HepG2 (cell line): ENCODE results near the gene ARID1A. TPM values are rescaled to one million over a fixed set of nuclear protein-coding genes. Genes with fewer than 3 reads are reported as not detected.

Experiments used
- ARNT ChIP-seq: fragments of 450-650 bp; IDR thresholded peaks from 2 replicates; pipeline ENCODE4 v1.6.1; 2017
- CBFB ChIP-seq: sonication (generic); formaldehyde crosslinking; IDR thresholded peaks from 2 replicates; pipeline ENCODE4 v1.4.0; 2020; ENCODE audit warnings: missing genetic modification reagents
- EEA1 ChIP-seq: sonication (generic); formaldehyde crosslinking; IDR thresholded peaks from 2 replicates; pipeline ENCODE4 v1.5.1; 2020; ENCODE audit warnings: mild to moderate bottlenecking, missing genetic modification reagents, borderline replicate concordance
- KDM5B ChIP-seq: sonication (generic); formaldehyde crosslinking; IDR thresholded peaks from 2 replicates; pipeline ENCODE4 v1.4.0; 2020; ENCODE audit warnings: missing genetic modification reagents, mild to moderate bottlenecking, borderline replicate concordance
- SNAPC2 ChIP-seq: sonication (generic); formaldehyde crosslinking; IDR thresholded peaks from 2 replicates; pipeline ENCODE4 v1.8.1; 2022; ENCODE audit warnings: mild to moderate bottlenecking, missing genetic modification reagents
- SOX6 ChIP-seq, 2 experiments: fragments of 450-650 bp in 1 of 2; sonication (generic) in 1 of 2; formaldehyde crosslinking in 1 of 2; IDR thresholded peaks; 2 replicates each; pipeline versions ENCODE4 v1.4.0 to v1.6.1; 2017 to 2020; ENCODE audit warnings: antibody characterized with exemption in 1 of 2, mild to moderate bottlenecking in 1 of 2, missing genetic modification reagents in 1 of 2
- SSRP1 ChIP-seq: IDR thresholded peaks from 2 replicates; pipeline ENCODE4 v1.6.1; 2016; ENCODE audit warnings: control low read depth
- SYNCRIP ChIP-seq: fragments of 200-400 bp; formaldehyde crosslinking; IDR thresholded peaks from 2 replicates; pipeline ENCODE4 v1.6.1; 2018; ENCODE audit warnings: mild to moderate bottlenecking, low read depth, low read length; ENCODE audit not compliant: insufficient read depth
- ZNF343 ChIP-seq: sonication (generic); formaldehyde crosslinking; IDR thresholded peaks from 2 replicates; pipeline ENCODE4 v1.4.0; 2020; ENCODE audit warnings: mild to moderate bottlenecking, missing genetic modification reagents
- ZNF431 ChIP-seq: sonication (generic); formaldehyde crosslinking; IDR thresholded peaks from 2 replicates; pipeline ENCODE4 v1.9.0; 2022; ENCODE audit warnings: missing genetic modification reagents, low read depth, mild to moderate bottlenecking, borderline replicate concordance
- ZNF44 ChIP-seq: sonication (generic); formaldehyde crosslinking; IDR thresholded peaks from 2 replicates; pipeline ENCODE4 v1.5.1; 2020; ENCODE audit warnings: mild to moderate bottlenecking, missing genetic modification reagents
- ZNF589 ChIP-seq: sonication (generic); formaldehyde crosslinking; conservative IDR thresholded peaks from 2 replicates; pipeline ENCODE4 v1.8.0; 2022; ENCODE audit warnings: mild to moderate bottlenecking, moderate library complexity, missing genetic modification reagents
- polyA plus RNA-seq, 8 experiments: library from polyadenylated mRNA; depleted of rRNA in 3 of 8; stranded (reverse) in 7 of 8; unstranded in 1 of 8; fragments of >200 nt; fragmentation: Illumina TruSeq in 4 of 8; extraction: Trizol in 4 of 8; gene quantifications; 2 replicates each; pipeline versions ENCODE4 v1.2.1 to v1.2.3, GENCODE V29; 2011 to 2016; ENCODE audit warnings: low read depth in 4 of 8, missing spikeins in 1 of 8, mixed read lengths in 1 of 8; ENCODE audit not compliant: insufficient read depth in 1 of 8
- total RNA-seq, 5 experiments: library from RNA; depleted of rRNA; stranded (reverse); fragments of >200 nt; fragmentation: Illumina TruSeq; extraction: Trizol; gene quantifications; 2 replicates each; pipeline ENCODE4 v1.2.3, GENCODE V29; 2016; ENCODE audit warnings: low read depth in 1 of 5
- TF ChIP-seq, protein P1 (sequence below): sonication (generic); formaldehyde crosslinking; IDR thresholded peaks from 2 replicates; pipeline ENCODE4 v1.5.0; 2020; ENCODE audit warnings: mild to moderate bottlenecking, missing genetic modification reagents, borderline replicate concordance
- TF ChIP-seq, protein P2 (sequence below): sonication (generic); formaldehyde crosslinking; IDR thresholded peaks from 2 replicates; pipeline ENCODE4 v1.5.0; 2020; ENCODE audit warnings: mild to moderate bottlenecking, low read depth, missing genetic modification reagents, borderline replicate concordance
- TF ChIP-seq, protein P3 (sequence below): sonication (generic); formaldehyde crosslinking; IDR thresholded peaks from 2 replicates; pipeline ENCODE4 v1.8.0; 2022; ENCODE audit warnings: mild to moderate bottlenecking, missing genetic modification reagents, moderate library complexity
- TF ChIP-seq, protein P4 (sequence below): IDR thresholded peaks from 2 replicates; pipeline ENCODE4 v1.4.0; 2020; ENCODE audit warnings: mild to moderate bottlenecking, missing genetic modification reagents

ARID1A gene
- total and polyA plus RNA-seq, 2 of the 13 experiments (the other 11 are each of a cell fraction or from before 2014, with no cell fraction given) = 11.9 to 15.9 TPM

DNA sequence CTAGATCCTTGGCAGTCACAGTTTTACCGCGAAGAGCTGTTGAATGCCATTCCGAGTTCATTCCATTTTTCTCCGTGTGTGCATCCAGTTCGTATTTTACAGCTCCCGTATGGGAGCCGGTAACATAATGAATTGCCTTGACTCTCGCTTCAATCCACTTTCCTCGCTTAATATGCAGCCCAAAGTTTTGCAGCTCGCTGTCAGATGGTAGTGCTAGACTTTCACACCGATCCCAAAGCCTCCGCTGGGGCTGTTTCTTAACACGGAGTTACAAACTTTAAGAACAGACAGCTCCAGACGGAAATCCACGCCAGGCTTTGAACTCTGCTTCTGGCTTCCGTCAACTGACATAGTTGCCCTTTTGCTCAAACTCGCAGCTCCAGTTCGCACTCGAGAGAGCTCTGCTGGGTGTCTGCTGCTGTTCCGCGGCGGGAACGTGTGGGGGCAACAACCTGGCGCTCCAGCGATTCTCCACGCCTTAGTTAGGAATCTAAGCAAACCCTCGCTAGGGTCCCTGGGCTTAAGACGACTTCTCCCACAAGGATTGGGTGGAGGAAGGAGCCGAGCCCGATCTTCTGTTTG is 3.5 kb upstream of the ARID1A start (continued):
- TF ChIP-seq, protein P1, sequence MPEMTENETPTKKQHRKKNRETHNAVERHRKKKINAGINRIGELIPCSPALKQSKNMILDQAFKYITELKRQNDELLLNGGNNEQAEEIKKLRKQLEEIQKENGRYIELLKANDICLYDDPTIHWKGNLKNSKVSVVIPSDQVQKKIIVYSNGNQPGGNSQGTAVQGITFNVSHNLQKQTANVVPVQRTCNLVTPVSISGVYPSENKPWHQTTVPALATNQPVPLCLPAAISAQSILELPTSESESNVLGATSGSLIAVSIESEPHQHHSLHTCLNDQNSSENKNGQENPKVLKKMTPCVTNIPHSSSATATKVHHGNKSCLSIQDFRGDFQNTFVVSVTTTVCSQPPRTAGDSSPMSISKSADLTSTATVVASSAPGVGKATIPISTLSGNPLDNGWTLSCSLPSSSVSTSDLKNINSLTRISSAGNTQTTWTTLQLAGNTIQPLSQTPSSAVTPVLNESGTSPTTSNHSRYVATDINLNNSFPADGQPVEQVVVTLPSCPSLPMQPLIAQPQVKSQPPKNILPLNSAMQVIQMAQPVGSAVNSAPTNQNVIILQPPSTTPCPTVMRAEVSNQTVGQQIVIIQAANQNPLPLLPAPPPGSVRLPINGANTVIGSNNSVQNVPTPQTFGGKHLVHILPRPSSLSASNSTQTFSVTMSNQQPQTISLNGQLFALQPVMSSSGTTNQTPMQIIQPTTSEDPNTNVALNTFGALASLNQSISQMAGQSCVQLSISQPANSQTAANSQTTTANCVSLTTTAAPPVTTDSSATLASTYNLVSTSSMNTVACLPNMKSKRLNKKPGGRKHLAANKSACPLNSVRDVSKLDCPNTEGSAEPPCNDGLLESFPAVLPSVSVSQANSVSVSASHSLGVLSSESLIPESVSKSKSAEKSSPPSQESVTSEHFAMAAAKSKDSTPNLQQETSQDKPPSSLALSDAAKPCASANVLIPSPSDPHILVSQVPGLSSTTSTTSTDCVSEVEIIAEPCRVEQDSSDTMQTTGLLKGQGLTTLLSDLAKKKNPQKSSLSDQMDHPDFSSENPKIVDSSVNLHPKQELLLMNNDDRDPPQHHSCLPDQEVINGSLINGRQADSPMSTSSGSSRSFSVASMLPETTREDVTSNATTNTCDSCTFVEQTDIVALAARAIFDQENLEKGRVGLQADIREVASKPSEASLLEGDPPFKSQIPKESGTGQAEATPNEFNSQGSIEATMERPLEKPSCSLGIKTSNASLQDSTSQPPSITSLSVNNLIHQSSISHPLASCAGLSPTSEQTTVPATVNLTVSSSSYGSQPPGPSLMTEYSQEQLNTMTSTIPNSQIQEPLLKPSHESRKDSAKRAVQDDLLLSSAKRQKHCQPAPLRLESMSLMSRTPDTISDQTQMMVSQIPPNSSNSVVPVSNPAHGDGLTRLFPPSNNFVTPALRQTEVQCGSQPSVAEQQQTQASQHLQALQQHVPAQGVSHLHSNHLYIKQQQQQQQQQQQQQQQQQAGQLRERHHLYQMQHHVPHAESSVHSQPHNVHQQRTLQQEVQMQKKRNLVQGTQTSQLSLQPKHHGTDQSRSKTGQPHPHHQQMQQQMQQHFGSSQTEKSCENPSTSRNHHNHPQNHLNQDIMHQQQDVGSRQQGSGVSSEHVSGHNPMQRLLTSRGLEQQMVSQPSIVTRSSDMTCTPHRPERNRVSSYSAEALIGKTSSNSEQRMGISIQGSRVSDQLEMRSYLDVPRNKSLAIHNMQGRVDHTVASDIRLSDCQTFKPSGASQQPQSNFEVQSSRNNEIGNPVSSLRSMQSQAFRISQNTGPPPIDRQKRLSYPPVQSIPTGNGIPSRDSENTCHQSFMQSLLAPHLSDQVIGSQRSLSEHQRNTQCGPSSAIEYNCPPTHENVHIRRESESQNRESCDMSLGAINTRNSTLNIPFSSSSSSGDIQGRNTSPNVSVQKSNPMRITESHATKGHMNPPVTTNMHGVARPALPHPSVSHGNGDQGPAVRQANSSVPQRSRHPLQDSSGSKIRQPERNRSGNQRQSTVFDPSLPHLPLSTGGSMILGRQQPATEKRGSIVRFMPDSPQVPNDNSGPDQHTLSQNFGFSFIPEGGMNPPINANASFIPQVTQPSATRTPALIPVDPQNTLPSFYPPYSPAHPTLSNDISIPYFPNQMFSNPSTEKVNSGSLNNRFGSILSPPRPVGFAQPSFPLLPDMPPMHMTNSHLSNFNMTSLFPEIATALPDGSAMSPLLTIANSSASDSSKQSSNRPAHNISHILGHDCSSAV (CRISPR knock-in tag) = no peak
- no peak for TF ChIP-seq SNAPC2 (CRISPR knock-in tag)
- no peak for TF ChIP-seq CBFB (CRISPR knock-in tag)
- no peak for TF ChIP-seq ZNF589 (CRISPR knock-in tag)
- no peak for TF ChIP-seq ZNF44 (CRISPR knock-in tag)
- TF ChIP-seq, protein P2, sequence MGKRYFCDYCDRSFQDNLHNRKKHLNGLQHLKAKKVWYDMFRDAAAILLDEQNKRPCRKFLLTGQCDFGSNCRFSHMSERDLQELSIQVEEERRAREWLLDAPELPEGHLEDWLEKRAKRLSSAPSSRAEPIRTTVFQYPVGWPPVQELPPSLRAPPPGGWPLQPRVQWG = no peak
- TF ChIP-seq, protein P3, sequence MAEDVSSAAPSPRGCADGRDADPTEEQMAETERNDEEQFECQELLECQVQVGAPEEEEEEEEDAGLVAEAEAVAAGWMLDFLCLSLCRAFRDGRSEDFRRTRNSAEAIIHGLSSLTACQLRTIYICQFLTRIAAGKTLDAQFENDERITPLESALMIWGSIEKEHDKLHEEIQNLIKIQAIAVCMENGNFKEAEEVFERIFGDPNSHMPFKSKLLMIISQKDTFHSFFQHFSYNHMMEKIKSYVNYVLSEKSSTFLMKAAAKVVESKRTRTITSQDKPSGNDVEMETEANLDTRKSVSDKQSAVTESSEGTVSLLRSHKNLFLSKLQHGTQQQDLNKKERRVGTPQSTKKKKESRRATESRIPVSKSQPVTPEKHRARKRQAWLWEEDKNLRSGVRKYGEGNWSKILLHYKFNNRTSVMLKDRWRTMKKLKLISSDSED = no peak
- no peak for TF ChIP-seq SYNCRIP
- TF ChIP-seq SOX6 (IDR thresholded peaks at IDR 0.05) = no peak
- TF ChIP-seq SOX6 (CRISPR knock-in tag; IDR thresholded peaks at IDR 0.05) = 0 out of 2 replicates have a peak, but pooled peaks have one; percentile 4
- TF ChIP-seq EEA1 (CRISPR knock-in tag) = no peak
- TF ChIP-seq, protein P4, sequence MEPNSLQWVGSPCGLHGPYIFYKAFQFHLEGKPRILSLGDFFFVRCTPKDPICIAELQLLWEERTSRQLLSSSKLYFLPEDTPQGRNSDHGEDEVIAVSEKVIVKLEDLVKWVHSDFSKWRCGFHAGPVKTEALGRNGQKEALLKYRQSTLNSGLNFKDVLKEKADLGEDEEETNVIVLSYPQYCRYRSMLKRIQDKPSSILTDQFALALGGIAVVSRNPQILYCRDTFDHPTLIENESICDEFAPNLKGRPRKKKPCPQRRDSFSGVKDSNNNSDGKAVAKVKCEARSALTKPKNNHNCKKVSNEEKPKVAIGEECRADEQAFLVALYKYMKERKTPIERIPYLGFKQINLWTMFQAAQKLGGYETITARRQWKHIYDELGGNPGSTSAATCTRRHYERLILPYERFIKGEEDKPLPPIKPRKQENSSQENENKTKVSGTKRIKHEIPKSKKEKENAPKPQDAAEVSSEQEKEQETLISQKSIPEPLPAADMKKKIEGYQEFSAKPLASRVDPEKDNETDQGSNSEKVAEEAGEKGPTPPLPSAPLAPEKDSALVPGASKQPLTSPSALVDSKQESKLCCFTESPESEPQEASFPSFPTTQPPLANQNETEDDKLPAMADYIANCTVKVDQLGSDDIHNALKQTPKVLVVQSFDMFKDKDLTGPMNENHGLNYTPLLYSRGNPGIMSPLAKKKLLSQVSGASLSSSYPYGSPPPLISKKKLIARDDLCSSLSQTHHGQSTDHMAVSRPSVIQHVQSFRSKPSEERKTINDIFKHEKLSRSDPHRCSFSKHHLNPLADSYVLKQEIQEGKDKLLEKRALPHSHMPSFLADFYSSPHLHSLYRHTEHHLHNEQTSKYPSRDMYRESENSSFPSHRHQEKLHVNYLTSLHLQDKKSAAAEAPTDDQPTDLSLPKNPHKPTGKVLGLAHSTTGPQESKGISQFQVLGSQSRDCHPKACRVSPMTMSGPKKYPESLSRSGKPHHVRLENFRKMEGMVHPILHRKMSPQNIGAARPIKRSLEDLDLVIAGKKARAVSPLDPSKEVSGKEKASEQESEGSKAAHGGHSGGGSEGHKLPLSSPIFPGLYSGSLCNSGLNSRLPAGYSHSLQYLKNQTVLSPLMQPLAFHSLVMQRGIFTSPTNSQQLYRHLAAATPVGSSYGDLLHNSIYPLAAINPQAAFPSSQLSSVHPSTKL (CRISPR knock-in tag) = no peak
- TF ChIP-seq ZNF343 (CRISPR knock-in tag) = no peak
- no peak for TF ChIP-seq ZNF431 (CRISPR knock-in tag)
- no peak for TF ChIP-seq ARNT
- no peak; the same call in 1 of the 2 replicates for TF ChIP-seq KDM5B (CRISPR knock-in tag)
- no peak for TF ChIP-seq SSRP1
